Femur (tissue), 1 donor: ENCODE measurements around the gene PNP.
A peak's percentile ranks its signal among the peaks of the same experiment; 100 is the strongest.

ENCODE experiments used
- DNase-seq: peaks from one replicate; pipeline ENCODE4 v3.0.0-alpha.2; 2017

Gene PNP

DNA sequence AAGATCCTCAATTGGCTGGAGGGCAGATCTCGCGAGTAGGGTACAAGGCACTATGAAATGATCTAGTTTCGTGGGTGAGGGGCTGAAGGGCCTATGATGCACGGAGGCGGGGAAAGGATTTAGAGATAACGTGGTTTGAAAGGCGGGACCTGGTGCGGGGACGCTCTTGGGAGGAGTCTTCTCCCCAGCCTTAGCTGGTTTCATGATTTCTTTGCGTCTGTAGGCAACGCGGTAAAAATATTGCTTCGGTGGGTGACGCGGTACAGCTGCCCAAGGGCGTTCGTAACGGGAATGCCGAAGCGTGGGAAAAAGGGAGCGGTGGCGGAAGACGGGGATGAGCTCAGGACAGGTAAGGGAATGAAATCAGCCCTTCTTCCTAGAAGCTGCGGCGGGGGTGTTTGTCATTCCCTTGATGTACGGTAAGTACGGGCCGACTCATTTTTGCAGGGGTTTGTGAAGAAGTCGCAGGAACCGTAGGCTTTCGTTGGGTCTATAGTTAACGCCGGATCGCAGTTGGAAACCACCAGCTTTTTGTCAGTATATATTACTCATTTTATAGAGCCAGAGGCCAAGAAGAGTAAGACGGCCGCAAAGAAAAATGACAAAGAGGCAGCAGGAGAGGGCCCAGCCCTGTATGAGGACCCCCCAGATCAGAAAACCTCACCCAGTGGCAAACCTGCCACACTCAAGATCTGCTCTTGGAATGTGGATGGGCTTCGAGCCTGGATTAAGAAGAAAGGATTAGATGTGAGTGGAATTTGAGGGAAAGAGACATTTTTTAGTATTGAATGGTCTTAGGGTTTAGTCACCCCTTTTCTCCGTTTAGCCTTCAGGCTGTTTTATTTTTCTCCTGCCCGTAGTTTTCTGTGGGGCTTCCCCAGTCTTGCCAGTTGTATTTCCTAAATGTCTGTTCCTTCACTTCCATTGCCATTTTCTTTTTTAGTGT, 13.6 kb upstream of the PNP start:
- DNase-seq: no peak

GRCh38 chr14:20456971-20457370, 12.2 kb upstream of the PNP start:
- no peak for DNase-seq

GRCh38 chr14:20458031-20458789, 11.0 kb upstream of the PNP start:
- DNase-seq: no peak

DNA sequence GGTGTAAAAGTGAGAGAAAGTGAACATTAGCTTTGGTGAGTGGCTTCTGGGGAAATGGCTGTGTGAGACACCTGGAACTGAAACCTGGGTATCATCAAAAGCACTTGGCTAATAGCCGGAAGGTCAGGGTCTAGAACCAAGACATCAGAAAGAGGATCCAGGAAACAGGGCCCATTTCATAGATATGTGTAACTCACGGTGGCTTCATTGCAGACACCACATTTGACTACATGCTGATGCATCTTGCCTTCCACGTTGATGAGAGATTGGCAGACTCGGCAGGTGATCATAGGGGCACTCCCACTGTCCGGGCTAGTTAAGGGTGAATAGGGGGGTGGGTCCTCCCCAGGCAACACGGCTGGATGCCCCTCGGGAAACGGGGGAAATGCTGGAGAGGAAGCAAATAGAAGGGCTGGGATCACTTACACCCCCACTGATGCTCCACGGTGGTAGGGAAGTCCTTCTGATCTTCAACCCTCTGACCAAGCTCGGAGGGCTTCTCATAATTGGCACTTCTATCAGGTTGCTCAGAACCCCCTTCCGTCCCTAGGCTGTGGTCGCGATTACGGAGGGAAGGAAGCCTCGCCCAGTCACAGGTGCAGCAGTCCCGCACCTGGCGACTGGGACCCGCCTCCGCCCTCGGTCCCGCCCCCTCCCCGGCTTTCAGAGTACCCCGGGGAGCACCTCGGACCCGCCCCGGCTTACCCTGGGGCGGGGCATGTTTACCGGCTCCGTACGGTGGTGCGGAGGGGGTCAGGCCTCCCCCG, 8.6 kb upstream of the PNP start:
- no peak for DNase-seq

DNA sequence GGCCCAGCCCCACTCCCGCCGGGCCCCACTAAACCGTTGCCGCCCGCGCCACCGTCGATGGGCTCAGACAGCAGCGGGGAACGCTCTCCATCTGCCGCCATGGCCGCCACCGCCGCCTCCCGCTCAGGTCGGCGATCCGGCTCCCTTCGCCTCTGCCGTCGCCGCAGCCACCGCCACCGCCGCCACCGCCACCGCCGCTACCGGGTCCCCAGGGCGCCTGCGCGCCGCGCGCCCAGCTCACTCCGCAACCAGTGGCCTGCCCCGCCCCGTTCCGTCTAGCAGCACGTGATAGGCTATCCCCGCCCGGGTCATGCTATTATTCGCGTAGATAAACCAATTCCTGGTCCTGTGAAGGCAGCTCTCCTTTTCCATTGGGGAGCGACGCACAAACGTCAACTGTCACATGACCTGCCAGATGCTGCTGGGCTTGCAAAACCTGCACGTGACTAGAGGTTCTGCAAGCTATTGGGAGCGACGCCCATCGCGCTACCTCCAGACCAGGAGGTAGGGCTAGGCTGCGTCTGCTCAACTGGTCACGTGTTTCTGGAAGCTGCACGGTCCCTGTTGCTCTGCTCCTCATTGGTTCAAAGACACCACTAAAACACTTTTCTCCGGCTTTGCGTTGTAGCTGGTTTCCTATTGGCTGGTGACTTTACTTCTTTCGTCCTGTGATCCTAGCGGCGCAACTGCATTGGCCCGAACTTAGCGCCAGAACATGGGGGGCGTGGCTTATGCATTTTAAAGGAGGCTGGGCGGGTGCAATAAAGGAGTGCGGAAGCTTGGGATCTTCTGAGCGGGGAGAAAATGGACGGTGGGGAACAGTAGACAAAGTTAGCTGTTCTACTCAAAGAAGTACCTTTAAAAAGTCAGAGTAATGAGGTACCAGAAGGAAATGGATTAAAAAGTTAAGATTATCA, 7.7 kb upstream of the PNP start, which contains the start of gene PIP4P1:
TSS of gene PIP4P1 (minus strand) at position 210 of the 917 bp plus-strand sequence. CDS start at position 101, 109 bp downstream.
- DNase-seq: peak; percentile 100

DNA sequence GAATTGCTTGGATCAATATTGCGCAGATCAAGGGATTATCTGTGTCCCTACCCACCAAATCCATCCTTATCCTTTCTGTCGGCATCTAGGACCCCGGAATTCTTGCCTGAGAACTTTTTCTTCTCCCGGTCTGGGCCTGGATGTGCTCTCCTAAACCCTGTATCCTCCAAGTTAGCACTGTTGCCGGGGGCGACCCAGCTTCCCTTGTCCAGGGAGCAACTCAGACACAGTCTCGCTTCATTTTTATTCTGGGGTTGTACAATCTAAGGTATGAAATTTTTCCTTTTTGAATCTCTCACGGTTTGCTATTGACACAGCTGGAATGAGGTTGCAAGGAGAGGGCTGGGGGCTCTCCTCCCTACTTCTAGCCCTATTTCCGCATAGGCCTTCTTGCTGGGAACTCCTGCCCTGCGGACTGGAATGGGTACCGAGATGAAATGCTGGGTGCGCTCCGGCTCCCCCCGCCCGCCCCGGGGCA, 403 bp upstream of the PNP start:
- DNase-seq: no peak

DNA sequence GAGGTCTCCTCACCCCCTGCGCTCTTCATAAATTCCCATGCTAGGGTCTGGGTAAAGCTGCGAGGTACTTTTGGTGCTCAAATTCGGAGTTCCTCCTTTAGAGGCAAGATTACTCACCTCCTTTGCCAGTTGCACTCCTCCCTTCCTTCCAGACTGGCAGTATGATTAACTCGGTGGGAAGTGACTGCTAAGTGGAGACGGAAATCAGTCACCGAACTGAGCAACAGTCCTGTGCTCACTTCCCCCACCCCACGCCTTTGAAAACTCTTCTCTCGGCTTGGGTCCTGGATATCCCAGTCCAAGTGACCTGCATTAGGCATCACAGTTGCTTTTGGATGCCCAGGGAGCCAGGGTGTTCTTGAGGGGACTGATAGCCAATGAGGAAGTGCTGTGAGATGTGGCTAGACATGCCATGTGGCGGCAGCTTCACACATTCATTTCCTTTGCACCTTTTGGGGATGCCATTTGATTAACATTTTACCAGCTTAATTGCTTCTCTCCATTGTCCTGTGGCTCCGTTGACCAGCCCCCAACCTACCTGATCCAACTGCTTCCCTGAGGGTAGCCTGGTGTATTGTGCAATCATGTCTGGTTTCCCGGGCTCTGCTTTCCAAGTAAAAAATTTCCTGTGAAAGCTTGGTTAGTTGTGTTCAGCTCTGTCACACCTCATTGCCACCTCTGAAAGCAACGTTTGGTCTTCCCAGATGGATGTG, 840 bp downstream of the PNP start:
- peak; percentile 30 for DNase-seq

- DNase-seq: no peak
Measured at GRCh38 chr14:20470603-20470901, 1.3 kb downstream of the PNP start.

- DNase-seq: no peak
Measured at GRCh38 chr14:20472536-20473169, 3.4 kb downstream of the PNP start.

GRCh38 chr14:20476776-20477175, 7.6 kb downstream of the PNP start:
- no peak for DNase-seq

DNA sequence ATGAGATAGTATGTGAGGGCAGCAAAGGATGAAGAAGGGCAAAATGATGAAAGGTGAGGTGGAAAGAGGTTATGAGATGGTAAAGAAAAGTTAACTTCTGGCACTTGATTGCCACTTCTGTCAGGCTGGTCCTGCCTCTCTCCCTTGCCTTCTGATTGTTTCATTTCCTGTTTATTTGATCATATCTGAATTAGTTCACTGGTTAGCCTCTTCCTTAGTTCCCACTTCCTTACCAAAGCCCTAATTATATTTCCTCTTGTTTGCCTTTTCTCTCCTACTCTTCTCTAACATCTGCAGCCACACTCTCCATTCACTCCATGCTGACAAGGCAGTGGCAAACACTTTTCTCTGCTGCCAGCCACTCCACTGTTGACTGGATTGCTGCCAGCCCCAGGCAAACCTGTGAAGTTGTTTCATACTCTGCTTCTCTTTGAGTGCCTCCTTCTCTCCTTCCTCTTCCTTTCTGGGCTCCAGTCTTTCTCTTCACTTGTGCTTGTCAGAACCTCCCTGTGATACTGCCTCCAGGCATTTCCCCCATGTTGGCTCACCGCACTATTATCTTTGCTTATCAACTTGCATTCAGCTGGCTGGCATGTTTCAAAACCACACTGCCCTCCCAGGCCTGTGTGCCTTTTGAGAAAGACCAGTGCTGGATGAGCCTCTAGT, 8.1 kb downstream of the PNP start:
- no peak for DNase-seq

DNA sequence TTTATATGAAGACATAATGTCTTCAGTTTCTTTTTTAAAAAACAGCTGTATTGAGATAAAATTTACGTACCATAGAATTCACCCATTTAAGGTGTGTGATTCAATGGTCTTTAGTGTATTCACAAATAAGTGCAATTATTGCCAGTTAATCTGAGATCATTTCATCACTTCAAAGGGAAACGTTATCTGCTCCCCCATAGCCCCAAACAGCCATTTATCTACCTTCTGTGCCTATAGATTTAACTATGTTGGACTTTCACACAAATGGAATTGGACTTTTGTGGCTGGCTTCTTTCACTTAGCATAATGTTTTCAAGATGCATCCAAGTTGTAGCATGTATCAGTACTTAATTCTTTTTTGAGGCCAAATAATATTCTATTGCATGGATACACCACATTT, 9.7 kb downstream of the PNP start:
- DNase-seq: no peak

DNA sequence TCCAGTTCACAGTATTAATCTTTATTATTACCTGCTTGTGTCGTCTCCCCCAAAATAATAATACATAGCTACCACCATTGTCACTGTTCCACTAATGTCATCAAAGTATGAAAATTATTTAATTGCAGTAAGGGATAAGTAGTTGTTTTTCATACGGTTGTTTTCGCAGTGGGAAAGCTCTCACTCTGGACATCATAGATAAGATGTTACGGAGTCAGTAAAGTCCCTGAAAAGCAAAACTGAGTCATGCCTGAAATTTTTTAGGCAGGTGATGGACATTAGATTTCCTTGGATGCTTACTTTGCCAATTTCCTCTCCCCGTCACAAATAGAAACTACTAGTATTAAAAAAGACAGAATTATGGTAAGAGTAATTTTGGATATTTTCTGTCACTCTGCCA, 13.2 kb downstream of the PNP start:
- no peak for DNase-seq

GRCh38 chr14:20485900-20486299, 16.7 kb downstream of the PNP start:
- no peak for DNase-seq

DNA sequence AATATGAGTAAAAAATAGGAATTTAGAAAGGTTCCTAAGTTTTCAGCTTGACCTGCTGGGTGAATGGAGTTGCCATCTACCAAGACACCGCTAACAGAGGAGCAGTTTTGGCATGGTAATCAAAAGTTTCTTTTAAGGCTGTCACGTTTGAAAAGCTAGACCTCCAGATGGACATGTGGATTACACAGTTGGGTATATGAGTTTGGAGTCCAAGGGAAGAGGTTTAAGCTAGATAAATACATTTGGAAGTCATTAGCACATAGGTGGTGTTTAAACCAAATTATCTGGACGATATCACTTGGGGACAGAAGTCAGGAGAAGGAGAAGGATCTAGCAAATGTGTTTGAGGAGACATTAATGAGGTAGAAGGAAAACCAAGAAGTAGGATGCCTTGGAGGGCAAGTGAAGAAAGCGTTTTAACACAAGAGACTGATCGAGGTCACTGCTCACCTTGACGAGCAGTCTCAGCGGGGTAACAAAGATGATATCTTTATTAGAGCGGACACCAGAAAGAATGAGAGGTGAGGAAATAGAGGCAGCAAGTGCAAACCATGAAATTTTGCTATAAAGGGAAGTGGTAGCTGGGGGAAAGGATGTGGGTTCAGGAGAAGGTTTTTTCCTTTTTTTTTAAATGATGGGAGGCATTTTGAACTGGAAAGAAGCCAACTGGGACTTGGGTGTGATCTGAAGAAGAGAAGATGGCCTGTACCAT, 17.6 kb downstream of the PNP start:
- no peak for DNase-seq

- no peak for DNase-seq
Measured at GRCh38 chr14:20487396-20487725, 18.2 kb downstream of the PNP start.

DNA sequence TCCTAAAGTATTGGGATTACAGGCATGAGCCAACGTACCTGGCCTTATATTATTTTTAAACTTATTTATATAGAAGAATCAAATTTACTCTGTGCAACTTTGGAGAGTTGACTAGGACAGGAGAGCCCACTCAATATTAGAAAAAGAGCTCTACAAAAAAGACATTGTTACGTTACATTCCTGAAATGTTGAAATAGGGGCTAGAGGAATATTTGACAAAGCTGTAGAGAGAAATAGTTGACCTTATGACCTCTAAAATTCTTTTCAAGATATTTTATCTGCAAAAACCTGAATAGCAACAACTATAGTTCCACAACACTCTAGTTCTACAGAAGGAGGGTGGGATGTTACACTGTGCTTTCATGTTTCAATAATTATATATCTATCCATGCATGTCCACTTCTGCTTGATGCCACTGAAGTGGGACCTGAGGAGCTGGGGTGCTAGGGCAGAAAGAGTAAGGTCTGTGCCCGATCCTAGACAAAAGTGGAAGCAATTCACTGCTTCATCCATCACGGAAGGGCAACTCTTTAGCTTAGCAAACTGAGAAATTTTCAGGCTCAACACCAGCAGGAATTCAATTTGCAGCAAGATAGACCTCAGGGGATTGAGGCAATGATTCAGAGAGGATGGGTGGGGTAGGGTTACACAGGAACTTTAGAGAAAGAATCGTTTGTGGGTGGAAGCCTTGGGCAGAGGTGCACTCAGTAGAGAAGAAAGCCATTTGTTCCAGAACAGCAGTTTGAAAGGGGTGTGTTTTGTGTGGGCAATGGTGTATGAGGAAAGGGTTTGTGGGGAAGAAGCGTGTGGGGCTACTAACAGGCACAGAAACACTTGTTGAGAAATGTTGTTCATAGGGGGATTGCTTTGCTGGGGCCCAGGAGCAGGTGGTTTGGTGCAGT, 20.1 kb downstream of the PNP start:
- no peak for DNase-seq

GRCh38 chr14:20490563-20490962, 21.4 kb downstream of the PNP start:
- DNase-seq: no peak

GRCh38 chr14:20492486-20492885, 23.3 kb downstream of the PNP start:
- DNase-seq: no peak
